GM19397 (cell line): ENCODE measurements around the gene EEF1AKMT4.
"Not testable (repeated sequence)": the region's sequence is repeated elsewhere in the genome, so short reads cannot be mapped to it uniquely, and the experiment has no call there.

ENCODE experiments used
- ATAC-seq: cut with Tn5 transposase; IDR thresholded peaks from one replicate; pipeline ENCODE4 v1.9.1; 2021; ENCODE audit warnings: mild to moderate bottlenecking, moderate library complexity; ENCODE audit not compliant: unreplicated experiment

EEF1AKMT4 gene

DNA sequence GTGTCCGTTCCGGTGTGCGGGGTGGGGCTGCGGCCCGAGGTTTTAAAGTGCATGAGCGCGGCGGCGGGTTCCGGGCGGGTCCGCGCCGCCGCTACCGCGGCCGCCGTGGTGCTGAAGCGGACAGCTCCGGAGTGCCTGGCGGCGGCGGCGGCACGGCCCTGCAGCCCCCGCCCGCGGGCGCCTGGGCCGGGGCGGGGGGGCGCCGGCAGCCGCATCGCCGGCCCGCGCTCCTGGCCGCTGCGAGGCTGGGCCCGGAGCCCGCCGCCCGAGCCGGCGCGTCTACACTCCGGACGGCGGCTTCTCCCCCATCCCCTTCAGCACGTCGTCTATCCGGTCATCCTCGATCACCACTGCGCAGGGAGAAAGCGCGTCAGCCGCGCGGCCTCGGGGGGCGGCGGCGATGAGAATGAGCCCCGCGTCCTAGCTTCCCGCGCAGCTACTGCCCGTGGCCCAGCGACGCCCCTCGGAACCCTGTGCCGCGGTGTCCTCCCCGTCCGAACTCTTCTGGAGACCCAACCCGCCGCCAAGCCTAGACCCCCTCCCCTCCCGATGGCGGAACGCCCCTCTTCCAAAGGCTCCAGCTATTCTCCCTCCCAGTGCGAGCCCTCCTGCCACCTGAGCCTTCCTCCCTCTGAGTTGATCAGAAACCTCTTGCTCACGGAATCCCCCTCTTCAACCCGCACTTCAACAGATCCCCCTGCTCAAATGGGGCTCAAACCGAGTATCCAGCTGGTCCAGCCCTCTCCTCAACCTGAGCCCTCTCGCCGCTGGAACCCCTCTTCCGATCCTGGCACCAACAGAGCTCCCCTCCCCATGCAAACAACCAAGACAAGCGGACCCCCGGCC is 10.6 kb downstream of the EEF1AKMT4 start:
- ATAC-seq = no peak

DNA sequence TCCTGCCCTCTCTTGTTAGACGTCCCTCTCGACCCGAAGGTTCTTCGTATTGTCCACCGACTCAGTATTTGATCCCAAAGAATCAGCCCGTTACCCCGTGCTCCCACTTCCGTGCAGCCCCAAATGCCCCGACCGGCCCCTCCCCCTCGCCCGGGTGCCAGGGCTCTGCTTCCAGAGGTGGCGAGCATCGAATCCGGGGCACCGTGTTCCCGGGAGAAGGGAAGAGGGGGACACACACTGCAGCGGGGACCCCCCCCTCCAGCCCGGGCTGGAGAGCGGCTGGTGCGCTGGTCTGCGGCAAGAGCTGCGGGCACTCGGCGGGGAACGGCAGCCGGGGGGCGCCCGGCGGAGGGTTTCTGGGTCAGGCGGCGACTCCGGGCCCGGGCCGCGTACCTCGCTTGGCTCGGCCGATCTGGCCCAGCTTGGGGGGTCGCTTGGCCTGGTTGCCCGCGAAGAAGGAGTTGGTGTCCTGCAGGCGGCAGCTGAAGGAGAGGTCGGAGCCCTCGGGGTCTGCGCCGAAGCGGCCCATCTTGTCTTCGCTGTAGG is 11.3 kb downstream of the EEF1AKMT4 start:
- peak; percentile 17 for ATAC-seq

DNA sequence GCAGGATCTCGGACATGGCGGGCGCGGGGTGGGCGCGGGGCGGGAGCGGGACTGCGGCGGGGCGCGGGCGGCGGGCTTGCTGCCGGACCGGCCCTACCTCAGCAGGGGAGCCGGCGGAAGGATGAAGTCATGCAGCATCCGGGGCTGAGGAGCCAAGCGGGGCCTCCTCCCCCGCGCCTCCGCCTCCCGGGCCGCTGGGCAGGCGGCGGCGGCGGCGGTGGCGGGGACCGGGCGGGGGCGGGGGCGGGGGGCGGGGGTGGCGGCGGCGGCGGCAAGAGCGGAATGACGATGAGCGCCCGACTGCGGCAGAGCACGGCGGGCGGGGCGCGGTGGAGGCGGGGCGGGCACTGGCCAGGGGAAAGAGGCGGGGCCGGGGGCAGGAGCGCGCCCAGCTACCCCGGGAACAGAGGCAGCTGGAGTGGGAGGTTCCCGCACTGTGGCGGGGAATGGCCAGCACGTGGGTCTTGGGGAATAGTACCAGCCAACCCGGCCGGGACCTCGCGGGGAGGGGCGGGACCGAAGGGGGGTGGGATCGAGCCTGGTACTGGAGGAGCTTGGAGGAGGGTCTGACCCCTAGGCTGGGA is 11.9 kb downstream of the EEF1AKMT4 start, which contains the start of gene CAMK2N2:
TSS of gene CAMK2N2 (minus strand) at position 284 of the 584 bp plus-strand sequence. CDS start at position 16, 268 bp downstream.
- ATAC-seq = peak; percentile 48

DNA sequence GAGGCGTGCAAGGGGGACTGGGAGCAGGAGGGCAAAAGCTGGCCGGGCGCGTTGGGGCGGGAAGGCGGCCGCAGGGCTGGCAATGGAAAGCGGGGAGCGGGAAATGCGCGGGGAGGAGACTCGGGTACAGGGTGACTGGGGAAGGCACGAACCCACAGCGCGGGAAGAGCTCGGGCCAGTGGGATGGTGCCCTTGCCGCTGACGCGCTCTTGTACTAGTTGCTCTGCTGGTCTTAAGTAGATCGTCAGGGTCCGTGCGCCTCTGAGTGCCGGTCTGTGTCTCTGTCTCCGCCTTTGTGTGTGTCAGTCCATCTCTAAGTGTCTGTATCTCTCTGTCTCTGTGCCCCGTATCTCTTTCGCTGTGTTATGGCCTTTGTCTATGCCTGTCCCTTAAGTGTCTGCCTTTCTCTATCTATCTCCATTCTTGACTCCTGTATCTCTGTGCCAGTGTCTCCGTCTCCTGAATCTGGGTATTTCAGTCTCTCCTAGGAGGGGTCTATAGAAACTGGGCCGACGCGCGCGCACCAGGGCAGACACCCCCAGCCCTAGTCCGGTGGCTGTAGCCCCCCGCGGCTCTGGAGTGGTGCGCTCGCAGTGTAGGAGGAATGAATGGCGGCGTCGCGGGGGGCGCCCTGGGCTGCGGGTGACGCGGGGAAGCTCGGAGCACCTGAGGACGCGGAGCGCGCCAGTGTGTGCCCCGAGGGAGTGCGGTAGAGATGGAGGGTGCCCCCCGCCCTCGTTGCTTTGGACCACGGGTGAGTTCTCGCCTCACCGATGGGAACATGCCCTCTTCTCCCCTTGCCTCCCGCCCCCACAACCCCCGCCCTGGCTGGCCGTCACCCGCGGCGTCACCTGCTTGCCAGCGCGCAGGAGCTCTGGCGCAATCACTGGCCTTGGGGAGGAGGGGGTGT is 12.6 kb downstream of the EEF1AKMT4 start:
- ATAC-seq = no peak

DNA sequence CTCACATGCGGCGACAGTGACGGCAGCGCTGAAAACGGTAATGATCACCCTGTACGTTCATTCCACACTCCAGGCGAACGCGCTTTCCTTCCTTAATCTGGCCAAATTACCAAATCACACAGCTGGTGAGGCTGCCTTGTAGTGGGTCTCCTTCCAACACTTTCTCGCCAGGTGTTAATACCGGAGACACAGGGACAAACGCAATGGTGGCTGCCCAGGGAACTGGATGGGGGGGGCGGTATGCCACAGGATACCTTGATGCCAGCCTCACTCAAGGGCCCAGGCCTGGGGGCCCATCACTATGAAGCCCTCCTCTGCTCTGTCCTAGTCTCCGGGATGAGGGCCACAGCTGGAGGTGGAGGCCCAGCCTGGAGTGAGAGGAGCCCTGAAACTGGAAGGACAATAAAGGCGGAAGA is 13.3 kb downstream of the EEF1AKMT4 start:
- ATAC-seq = no peak

DNA sequence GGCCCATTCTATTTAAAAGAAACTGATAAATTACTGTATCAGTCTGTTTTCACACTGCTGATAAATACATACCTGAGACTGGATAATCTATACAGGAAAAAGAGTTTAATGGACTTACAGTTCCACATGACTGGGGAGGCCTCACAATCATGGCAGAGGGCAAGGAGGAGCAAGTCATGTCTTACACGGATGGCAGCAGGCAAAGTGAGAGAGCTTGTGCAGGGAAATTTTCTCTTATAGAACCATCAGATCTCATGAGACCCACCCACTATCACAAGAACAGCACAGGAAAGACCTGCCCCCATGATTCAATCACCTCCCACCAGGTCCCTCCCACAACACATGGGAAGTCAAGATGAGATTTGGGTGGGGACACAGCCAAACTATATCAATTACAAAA is 17.8 kb downstream of the EEF1AKMT4 start:
- not testable (repeated sequence) for ATAC-seq

DNA sequence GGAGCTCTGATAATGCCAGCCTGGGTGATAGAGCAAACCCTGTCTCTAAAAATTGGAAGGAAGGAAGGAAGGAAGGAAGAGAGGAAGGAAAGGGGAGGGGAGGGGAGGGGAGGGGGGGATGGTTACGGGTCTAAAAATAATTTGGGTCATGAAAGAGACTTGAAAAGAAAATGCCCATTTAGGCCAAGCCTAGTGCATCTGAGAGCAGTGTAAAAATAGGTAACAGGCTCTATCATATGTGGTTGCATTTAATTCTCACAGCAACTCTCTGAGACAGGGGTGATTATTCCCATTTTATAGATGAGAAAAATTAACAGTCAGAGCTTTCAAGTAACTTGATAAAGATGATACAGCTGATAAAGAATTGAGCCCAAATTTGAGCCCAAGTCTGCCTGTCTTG is 22.8 kb downstream of the EEF1AKMT4 start:
- no peak for ATAC-seq

DNA sequence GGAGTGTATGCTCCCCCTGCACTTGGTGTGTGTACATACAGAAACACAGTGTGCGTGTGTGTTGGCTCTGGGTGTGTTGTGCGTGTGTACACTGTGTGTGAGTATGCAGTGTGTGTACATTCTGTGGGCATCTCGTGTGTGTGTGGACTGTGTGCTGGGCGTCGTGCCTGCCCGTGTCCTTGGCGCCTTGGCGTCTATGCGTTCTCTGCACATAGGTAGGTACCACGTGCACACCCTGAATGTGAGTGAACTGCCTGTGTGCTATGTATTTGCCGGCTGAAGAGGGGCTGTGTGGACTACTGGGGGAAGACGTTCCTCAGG is 25.9 kb downstream of the EEF1AKMT4 start:
- ATAC-seq = no peak

DNA sequence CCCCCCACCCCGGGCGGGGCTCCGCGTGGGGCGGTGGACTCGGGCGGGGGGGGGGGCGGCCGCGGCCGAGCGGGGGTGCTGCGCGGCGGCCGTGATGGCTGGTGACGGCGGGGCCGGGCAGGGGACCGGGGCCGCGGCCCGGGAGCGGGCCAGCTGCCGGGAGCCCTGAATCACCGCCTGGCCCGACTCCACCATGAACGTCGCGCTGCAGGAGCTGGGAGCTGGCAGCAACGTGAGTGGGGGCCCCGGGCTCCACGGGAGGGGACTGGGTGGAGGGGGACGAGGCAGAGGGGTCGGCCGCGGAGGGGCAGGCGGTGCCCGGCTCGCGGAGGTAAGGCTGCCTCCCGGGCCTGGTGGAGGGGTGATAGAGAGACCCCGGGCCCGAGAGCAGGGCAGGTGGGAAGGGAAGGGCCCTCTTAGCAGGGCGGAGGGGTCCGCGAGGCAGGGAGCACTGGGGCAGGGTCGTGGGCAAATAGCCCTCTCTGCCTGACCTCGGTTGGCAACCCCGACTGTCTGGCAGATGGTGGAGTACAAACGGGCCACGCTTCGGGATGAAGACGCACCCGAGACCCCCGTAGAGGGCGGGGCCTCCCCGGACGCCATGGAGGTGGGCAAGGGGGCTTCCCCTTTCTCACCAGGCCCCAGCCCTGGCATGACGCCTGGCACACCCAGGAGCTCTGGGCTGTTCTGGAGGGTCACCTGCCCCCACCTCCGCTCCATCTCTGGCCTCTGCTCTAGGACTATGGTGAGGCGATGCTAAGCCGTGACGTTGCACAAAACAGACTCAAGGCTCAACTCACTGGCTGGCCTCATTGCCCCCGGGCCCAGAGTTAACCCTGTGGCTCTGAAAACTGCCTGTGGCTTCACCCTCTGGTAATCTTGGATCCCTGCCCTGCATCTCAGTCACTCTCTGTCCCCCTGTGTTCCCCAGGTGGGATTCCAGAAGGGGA is 26.8 kb downstream of the EEF1AKMT4 start, which contains the start of gene ECE2:
TSS of gene ECE2 (plus strand) at position 62 of the 950 bp plus-strand sequence. CDS start at position 194, 132 bp downstream.
- no peak for ATAC-seq

DNA sequence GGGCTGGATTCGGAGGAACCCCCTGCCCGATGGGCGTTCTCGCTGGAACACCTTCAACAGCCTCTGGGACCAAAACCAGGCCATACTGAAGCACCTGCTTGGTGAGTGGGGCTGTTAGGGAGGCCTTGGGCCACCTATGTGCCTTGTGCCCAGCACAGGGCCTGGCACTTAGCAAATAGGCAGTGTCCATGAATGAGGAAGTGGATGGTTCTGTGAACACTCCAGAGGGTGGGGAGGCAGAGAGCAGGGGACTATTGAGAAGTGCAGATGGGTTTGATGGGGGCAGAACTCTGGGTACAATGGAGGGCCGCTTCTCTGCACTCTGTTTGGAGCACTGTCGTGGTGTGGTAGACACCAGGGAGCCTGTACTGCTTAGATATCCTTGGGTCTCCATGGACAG is 27.9 kb downstream of the EEF1AKMT4 start:
- ATAC-seq = no peak

DNA sequence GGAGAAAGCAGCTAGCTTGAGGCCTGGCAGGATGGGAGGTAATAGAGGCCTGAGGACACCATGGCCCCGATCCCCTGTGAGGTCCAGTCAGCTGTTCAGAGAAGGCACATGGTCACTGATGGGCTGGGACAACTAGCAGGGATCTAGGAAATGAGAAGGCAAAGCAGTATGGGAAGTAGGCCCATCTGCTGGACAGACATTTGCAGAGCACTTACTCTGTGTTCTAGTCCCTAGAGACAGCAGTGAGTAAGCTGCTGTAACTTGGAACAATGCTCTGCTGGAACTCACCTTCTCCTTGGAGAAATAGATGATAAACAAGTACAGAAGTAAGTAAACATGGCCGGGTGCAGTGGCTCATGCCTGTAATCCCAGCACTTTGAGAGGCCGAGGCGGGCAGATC is 33.5 kb downstream of the EEF1AKMT4 start:
- no peak for ATAC-seq

DNA sequence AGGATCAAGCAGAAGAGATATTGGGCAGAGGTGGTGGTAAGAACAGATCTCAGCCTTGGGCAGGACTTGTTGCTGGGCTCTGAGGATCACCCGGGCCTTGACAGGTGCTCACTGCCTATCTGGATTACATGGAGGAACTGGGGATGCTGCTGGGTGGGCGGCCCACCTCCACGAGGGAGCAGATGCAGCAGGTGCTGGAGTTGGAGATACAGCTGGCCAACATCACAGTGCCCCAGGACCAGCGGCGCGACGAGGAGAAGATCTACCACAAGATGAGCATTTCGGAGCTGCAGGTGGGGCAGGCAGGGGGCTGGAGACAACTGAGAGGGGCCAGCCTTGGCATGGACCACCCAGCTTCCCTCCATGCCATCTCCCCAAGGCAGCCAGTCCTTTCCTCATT is 34.2 kb downstream of the EEF1AKMT4 start:
- no peak for ATAC-seq

DNA sequence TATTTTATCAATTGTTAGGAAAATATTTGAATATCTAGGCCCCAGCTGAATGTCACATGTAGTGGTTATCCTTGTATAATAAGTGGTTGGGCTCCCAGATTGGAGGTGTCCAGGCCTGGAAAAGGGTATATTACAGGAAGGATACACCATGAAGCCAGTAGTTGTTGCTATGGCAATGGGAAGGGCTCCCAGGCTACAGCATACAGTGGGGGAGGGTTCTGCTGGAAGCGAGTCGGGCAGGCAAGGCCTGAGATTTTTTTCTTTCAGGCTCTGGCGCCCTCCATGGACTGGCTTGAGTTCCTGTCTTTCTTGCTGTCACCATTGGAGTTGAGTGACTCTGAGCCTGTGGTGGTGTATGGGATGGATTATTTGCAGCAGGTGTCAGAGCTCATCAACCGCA is 35.2 kb downstream of the EEF1AKMT4 start:
- ATAC-seq = no peak

DNA sequence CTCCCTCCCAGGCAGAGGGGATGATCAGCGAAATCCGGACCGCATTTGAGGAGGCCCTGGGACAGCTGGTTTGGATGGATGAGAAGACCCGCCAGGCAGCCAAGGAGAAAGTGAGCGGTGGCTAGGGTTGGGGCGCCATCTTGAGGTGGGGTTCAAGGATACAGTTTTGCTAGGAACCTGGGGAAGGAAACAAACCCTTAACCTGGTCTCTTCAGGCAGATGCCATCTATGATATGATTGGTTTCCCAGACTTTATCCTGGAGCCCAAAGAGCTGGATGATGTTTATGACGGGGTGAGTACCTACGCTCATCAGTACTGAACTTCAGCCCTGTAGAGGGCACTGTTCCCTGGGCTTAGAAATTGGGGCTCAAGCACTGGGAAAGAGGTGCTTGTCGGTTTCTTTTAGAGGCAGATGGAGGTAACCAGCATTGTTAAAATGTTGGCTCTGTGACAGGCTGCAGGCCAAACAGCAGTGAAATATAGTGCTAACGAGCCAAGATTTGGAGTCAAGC is 40.0 kb downstream of the EEF1AKMT4 start:
- ATAC-seq = no peak

DNA sequence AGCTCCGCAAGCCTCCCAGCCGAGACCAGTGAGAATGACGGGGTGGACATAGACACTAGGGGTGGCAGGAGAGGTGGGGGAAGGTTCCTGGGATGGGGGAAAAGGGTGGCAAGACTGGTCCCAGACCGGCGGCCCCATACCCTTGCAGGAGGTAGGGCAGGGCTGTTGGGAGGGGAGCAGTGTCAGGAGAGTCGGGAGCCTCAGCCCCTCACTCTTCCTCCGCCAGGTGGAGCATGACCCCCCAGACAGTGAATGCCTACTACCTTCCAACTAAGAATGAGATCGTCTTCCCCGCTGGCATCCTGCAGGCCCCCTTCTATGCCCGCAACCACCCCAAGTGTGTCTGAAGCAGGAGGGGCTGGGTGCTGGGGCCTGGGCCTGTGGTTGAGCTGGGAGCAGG is 40.9 kb downstream of the EEF1AKMT4 start:
- ATAC-seq = no peak

DNA sequence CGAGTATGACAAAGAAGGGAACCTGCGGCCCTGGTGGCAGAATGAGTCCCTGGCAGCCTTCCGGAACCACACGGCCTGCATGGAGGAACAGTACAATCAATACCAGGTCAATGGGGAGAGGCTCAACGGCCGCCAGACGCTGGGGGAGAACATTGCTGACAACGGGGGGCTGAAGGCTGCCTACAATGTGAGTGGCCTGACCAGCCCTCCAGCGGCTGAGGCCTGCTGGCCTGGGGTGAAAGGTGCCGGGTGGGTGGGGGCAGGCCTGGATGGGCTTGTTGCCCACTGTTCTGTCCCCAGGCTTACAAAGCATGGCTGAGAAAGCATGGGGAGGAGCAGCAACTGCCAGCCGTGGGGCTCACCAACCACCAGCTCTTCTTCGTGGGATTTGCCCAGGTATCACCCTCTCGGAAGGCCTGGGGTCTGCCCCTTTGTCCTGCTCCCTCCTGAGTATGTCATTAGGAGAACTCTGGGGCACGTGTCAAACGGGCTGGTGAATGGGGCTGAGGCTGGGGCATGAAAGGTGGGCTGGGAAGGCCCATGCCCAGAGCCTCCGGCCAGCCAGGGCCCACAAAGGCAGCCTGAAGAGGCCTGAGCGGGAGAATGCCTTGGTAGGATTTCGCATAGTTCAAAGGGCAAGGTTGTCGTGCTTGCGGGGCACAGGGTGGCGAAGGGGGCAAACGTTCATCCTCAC is 41.7 kb downstream of the EEF1AKMT4 start:
- ATAC-seq = no peak

DNA sequence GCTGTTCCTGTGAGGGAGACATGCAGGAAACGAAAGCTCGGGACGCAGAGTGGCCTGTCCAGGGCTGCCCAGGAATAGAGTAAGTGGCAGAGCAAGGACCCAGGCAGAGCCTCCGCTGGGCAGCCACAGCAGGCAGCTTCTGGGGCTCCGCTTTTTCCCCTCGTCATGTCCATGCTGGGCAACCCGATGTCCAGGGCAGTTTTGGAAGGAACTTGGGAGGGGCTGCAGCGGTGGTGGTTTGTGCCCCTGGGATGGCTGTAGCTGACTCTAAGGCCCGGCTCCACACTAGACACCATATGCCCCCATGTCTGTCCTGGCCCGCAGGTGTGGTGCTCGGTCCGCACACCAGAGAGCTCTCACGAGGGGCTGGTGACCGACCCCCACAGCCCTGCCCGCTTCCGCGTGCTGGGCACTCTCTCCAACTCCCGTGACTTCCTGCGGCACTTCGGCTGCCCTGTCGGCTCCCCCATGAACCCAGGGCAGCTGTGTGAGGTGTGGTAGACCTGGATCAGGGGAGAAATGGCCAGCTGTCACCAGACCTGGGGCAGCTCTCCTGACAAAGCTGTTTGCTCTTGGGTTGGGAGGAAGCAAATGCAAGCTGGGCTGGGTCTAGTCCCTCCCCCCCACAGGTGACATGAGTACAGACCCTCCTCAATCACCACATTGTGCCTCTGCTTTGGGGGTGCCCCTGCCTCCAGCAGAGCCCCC is 42.4 kb downstream of the EEF1AKMT4 start:
- ATAC-seq = no peak

DNA sequence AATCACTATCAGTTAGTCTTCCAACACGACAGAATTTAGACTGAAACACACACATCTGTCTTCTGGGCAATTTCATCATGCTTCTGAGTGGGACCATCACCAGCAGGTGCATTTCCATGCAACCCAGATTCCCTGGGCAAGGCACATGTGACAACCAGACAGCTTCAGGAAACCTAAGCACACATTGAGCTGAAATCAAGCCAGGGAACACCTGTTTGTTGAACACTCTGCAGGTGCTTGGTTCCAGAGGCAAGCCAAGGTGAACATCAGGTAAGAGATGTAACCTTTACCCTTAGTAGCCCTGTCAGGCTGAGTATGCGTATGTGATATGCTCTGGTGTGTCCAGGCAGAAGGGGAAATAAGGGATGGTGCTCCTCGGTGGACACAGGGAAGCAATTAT is 46.3 kb downstream of the EEF1AKMT4 start:
- ATAC-seq = no peak

DNA sequence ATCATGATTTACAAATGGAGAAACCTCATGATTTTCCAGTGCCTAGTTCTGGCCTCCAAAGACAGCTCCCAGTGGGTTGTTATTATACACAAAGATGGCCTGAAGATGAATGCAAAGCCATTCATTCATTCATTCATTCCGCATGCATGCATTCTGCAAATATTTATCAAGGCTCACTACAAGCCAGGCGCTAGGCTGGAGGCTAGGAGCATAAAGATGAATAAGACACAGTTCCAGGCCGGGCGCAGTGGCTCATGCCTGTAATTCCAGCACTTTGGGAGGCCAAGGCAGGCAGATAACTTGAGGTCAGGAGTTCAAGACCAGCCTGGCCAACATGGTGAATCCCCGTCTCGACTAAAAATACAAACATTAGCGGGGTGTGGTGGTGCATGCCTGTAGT is 47.1 kb downstream of the EEF1AKMT4 start:
- ATAC-seq = no peak
